NB4 (cell line): Measurements from ENCODE around the gene LDLRAD2.

Experiments
- DNase-seq: peaks from one replicate; pipeline ENCODE4 v3.0.0; 2010; ENCODE audit warnings: low read depth
- H3K4me3 ChIP-seq: one replicate; pipeline ENCODE4 v1.5.1; 2011; ENCODE audit warnings: mild to moderate bottlenecking, low read depth, low read length, moderate library complexity
- MYC ChIP-seq: IDR thresholded peaks from 2 replicates; pipeline ENCODE4 v1.6.1; 2011; ENCODE audit warnings: low read depth, low read length
- POLR2A ChIP-seq: IDR thresholded peaks from 2 replicates; pipeline ENCODE4 v1.6.1; 2011; ENCODE audit warnings: mild to moderate bottlenecking; ENCODE audit not compliant: insufficient read length; ENCODE audit errors: extremely low read depth
- TF ChIP-seq, protein P1 (sequence below): IDR thresholded peaks from one replicate; pipeline ENCODE4 v1.5.1; 2012; ENCODE audit warnings: low read depth, low read length
- TF ChIP-seq, protein P2 (sequence below): IDR thresholded peaks from 2 replicates; pipeline ENCODE4 v1.6.1; 2011; ENCODE audit warnings: low read depth, low read length

The LDLRAD2 gene

DNA sequence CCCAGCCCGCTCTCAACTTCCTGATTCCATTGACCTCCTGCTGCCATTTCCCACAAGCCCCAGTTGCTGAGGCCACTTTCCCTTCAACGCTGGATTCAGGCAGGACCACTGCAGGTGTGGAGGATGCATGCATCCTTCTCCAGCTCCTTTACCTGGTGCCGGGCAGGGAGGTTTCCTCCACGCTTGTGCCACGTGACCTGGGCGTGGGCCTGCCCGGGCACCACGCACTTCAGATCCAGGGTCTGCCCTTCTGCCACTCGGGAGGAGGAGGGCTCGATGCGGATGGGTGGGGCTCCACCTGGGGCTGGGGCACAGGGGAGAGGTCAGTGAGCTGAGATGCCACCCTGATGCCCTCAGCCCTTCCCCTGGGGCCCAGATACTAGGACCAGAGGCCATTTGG, 31.9 kb downstream of the LDLRAD2 start:
- DNase-seq, result no peak
- H3K4me3 ChIP-seq, result no peak overlapping the region
- no peak for TF ChIP-seq MYC
- no peak for TF ChIP-seq POLR2A
- TF ChIP-seq, protein P1, sequence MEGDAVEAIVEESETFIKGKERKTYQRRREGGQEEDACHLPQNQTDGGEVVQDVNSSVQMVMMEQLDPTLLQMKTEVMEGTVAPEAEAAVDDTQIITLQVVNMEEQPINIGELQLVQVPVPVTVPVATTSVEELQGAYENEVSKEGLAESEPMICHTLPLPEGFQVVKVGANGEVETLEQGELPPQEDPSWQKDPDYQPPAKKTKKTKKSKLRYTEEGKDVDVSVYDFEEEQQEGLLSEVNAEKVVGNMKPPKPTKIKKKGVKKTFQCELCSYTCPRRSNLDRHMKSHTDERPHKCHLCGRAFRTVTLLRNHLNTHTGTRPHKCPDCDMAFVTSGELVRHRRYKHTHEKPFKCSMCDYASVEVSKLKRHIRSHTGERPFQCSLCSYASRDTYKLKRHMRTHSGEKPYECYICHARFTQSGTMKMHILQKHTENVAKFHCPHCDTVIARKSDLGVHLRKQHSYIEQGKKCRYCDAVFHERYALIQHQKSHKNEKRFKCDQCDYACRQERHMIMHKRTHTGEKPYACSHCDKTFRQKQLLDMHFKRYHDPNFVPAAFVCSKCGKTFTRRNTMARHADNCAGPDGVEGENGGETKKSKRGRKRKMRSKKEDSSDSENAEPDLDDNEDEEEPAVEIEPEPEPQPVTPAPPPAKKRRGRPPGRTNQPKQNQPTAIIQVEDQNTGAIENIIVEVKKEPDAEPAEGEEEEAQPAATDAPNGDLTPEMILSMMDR, result no peak
- TF ChIP-seq, protein P2, sequence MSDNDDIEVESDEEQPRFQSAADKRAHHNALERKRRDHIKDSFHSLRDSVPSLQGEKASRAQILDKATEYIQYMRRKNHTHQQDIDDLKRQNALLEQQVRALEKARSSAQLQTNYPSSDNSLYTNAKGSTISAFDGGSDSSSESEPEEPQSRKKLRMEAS, result no peak

DNA sequence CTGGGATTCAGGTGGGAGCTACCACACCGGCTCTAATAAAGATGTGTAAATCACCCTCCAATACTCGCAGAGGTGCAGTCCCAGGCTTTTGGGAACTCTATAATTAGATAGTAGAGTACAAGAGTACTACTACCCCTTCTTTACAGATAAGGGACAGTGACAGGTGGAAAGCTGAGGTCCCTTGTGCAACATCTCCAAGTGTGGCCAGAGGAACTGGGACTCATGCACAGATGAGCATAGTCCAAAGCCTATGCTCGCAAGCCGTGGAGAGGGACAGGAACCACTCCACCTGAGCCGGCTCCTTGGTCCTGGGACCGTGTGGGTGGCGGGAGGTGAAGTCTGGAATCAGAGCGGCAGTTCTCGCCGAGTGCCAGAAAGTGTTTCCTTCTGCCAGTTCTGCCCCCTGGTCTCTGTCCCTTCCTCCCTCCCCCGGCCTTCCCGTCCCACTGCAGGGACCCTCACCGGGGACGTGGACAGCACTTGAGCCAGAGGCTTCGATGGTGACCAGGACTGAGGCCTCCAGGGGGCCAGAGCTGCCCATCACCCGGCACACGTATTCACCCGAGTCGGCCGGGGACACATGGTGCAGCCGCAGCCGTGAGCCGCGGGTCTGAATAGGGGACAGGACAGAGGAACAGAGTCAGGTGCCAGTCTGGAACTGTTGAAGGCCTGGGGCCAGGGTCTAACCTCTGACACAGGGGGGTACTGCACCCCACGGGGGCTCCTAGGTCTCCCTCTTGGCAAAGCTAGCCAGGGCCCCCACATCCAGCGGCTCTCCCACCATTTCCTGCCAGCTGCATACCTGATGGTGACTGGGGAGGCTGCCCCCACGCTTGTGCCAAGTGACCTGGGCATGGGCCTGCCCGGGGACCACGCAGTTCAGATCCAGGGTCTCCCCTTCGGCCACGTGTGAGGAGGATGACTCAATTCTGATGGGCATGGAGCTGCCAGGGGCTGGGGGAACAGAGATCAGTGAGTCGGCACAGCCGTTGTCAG, 33.9 kb downstream of the LDLRAD2 start:
- TF ChIP-seq, protein P1, result no peak
- TF ChIP-seq POLR2A (no peak), MYC (no peak)
- TF ChIP-seq, protein P2, result no peak
- H3K4me3 ChIP-seq, result no peak overlapping the region
- DNase-seq, result no peak

DNA sequence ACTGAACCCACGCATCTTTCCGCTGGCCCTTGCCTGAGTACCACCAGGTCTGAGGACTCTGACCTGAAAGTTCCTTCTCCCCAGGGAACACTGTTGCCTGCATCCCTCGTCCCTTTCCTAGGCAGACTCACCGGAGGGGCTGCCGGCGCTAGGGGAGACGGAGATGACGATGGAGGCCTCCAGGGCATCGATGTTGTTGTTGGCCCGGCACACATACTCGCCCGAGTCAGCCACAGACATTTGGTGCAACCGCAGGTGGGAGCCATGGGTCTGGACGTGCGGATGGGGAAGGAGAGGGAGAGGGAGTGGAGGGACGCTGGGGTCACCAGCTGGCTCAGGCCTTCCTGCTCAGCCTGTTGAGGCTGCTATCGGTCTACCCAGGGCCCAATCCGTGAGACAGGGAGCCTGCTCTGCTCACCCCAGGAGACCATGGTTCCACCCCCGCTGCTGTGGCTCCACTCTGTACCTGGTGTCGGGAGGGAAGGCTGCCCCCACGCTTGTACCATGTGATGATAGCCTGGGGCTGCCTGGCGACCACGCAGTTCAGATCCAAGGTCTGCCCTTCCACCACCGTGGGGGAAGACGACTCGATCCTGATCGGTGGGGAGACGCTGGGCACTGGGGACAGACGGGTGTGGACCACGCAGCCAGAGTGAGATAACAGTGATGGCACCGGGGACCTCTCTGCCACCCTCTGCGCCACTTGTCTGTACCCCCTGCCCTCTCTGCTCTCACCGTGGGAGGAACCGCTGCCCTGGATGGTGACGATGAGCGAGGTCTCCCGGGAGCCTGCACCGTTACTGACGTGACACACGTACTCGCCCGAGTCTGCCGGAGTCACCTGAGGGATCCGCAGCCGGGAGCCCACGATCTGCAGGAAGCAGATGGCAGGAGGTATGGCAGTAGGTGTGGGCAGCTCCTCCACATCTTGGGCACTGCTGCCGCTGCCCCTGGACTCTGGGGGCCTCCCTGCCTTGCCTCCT, 35.4 kb downstream of the LDLRAD2 start:
- no peak overlapping the region for H3K4me3 ChIP-seq
- no peak for DNase-seq
- TF ChIP-seq POLR2A (no peak), MYC (no peak)
- TF ChIP-seq, protein P2, result no peak
- TF ChIP-seq, protein P1, result no peak

DNA sequence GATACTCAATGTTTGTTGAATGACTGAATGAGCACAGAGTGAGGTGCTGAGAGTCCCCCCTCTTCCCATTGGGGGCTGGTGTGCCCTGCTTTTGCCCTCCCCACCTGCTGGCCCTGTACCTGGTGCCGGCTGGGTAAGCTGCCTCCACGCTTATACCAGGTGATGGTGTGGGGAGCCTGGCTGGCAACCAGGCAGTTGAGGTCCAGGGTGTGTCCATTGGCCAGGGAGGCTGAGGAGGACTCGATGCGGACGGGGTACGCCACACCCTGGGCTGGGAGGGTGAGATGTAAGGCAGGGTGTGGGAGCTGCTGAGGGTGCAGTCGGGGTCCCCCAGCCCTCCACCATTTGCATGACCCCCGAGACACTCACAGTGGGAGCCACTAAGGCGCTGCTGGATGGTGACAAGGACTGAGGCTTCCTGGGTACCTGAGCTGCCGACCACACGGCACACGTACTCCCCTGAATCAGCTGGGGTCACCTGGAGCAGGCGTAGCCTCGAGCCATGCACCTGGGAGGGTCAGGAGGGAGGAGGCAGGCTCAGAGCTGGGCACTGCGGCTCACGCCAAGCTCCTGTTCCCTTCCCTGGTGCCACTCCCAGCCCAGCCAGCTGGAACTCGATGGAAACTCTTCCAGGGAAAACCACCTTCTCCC, 36.6 kb downstream of the LDLRAD2 start:
- DNase-seq, result no peak
- H3K4me3 ChIP-seq, result no peak overlapping the region
- no peak for TF ChIP-seq MYC
- TF ChIP-seq, protein P1, result no peak
- TF ChIP-seq, protein P2, result no peak
- no peak for TF ChIP-seq POLR2A
